Measurements from ENCODE around the gene S100A2. TPM values are rescaled to one million over a fixed set of nuclear protein-coding genes. Genes with fewer than 3 reads are reported as not detected.

Gene S100A2
- total and polyA plus RNA-seq, 4 experiments from 2014 or later: 0.87 to 1.7 (median 1.0) TPM; not detected in 1

GRCh38 chr1:153543736-153544135, 21.9 kb downstream of the S100A2 start:
- Histone ChIP-seq H3K36me3 (ENCODE audit: insufficient read depth, low read length) (peaks cover 20% of the 10 kb centered on the region), H3K9me3 (ENCODE audit: control insufficient read depth in 1 of 2, low read length in 2 of 2) (no peaks in the 10 kb centered on the region), H3K27ac (ENCODE audit: low read depth, low read length) (peak overlapping the region; percentile 74), H3K4me3 (ENCODE audit: low read length in 2 of 2) (peak overlapping the region; percentile 71 to 79), H3K4me1 (ENCODE audit: insufficient read depth, low read length) (peaks cover 80% of the 10 kb centered on the region), H3K27me3 (ENCODE audit: insufficient read depth, low read length) (no peaks in the 10 kb centered on the region)
- CTCF ChIA-PET (ENCODE audit: partially characterized antibody): interaction anchor here (2.0 to 9.6 kb wide), 6 partner anchors 10 to 91 kb away, joined by 6 to 213 read pairs (median 24); partner anchors contain the start of genes CHTOP, S100A2 and S100A6
- Mint-ChIP-seq H3K9me3 (no peaks in the 10 kb centered on the region), H3K27ac (peak overlapping the region; percentile 93 to 98 (median 97)), H3K27me3 (no peaks in the 10 kb centered on the region), H3K4me3 (peak overlapping the region; percentile 96 to 99 (median 98)), H3K4me1 (peaks cover 60 to 89% (median 78%) of the 10 kb centered on the region in 4 donors), H3K36me3 (peaks cover 26 to 38% of the 10 kb centered on the region in 2 donors)
- intact Hi-C loops (cut with micrococcal nuclease): loop anchor here (2.0 kb wide), 1 partner anchor 91 kb away; the partner anchor contains the start of gene CHTOP
- POLR2A ChIA-PET (ENCODE audit: partially characterized antibody): interaction anchor here (0.6 to 9.7 kb wide), 6 partner anchors 9 to 41 kb away, joined by 3 to 631 read pairs (median 7); partner anchors contain the start of genes S100A2 and S100A6
- DNase-seq: no peak

GRCh38 chr1:153542956-153543711, 22.5 kb downstream of the S100A2 start:
- Histone ChIP-seq H3K36me3 (ENCODE audit: insufficient read depth, low read length) (peaks cover 20% of the 10 kb centered on the region), H3K27me3 (ENCODE audit: insufficient read depth, low read length) (no peaks in the 10 kb centered on the region), H3K4me1 (ENCODE audit: insufficient read depth, low read length) (peaks cover 82% of the 10 kb centered on the region), H3K27ac (ENCODE audit: low read depth, low read length) (peak overlapping the region; percentile 74), H3K9me3 (ENCODE audit: control insufficient read depth in 1 of 2, low read length in 2 of 2) (no peaks in the 10 kb centered on the region), H3K4me3 (ENCODE audit: low read length in 2 of 2) (peak overlapping the region in 1 of 2 donors; percentile 71)
- CTCF ChIA-PET (ENCODE audit: partially characterized antibody): interaction anchor here (2.0 to 9.6 kb wide), 5 partner anchors 9 to 32 kb away, joined by 6 to 213 read pairs (median 37); partner anchors contain the start of genes S100A2 and S100A6
- Mint-ChIP-seq H3K27me3 (no peaks in the 10 kb centered on the region), H3K9me3 (no peaks in the 10 kb centered on the region), H3K36me3 (peaks cover 26 to 38% of the 10 kb centered on the region in 2 donors), H3K4me3 (peak overlapping the region; percentile 96 to 99 (median 98)), H3K27ac (peak overlapping the region; percentile 89 to 98 (median 96)), H3K4me1 (peaks cover 62 to 93% (median 76%) of the 10 kb centered on the region in 4 donors)
- POLR2A ChIA-PET (ENCODE audit: partially characterized antibody): interaction anchor here (0.6 to 9.7 kb wide), 5 partner anchors 9 to 41 kb away, joined by 3 to 631 read pairs (median 8); partner anchors contain the start of genes S100A2 and S100A6
- no peak for DNase-seq
- intact Hi-C loops (cut with micrococcal nuclease): no loop called here

GRCh38 chr1:153541641-153542590, 23.7 kb downstream of the S100A2 start:
- ChIA-PET CTCF (ENCODE audit: partially characterized antibody) (interaction anchor here (0.9 to 9.6 kb wide), 3 partner anchors 8 to 26 kb away, joined by 3 to 213 read pairs (median 5); partner anchors contain the start of gene S100A6), POLR2A (ENCODE audit: partially characterized antibody) (interaction anchor here (1.6 to 9.7 kb wide), 6 partner anchors 7 to 24 kb away, joined by 4 to 631 read pairs (median 18); partner anchors contain the start of genes S100A2 and S100A6)
- Mint-ChIP-seq H3K9me3 (no peaks in the 10 kb centered on the region), H3K36me3 (peaks cover 26 to 38% of the 10 kb centered on the region in 2 donors), H3K27ac (peak overlapping the region; percentile 89 to 98 (median 93)), H3K4me1 (peaks cover 61 to 94% (median 79%) of the 10 kb centered on the region in 4 donors), H3K4me3 (peak overlapping the region in 7 of 8 donors; percentile 73 to 98 (median 96)), H3K27me3 (no peaks in the 10 kb centered on the region)
- Histone ChIP-seq H3K27me3 (ENCODE audit: insufficient read depth, low read length) (no peaks in the 10 kb centered on the region), H3K36me3 (ENCODE audit: insufficient read depth, low read length) (peaks cover 20% of the 10 kb centered on the region), H3K9me3 (ENCODE audit: control insufficient read depth in 1 of 2, low read length in 2 of 2) (no peaks in the 10 kb centered on the region), H3K4me1 (ENCODE audit: insufficient read depth, low read length) (peaks cover 83% of the 10 kb centered on the region), H3K4me3 (ENCODE audit: low read length in 2 of 2) (peak overlapping the region; percentile 2 to 40), H3K27ac (ENCODE audit: low read depth, low read length) (peak overlapping the region; percentile 74)
- intact Hi-C loops (cut with micrococcal nuclease): no loop called here
- DNase-seq: no peak

- CTCF ChIA-PET (ENCODE audit: partially characterized antibody): interaction anchor here (0.6 to 9.6 kb wide), 7 partner anchors 7 to 916 kb away, joined by 3 to 213 read pairs (median 10); partner anchors contain the start of gene S100A6
- Mint-ChIP-seq H3K4me1 (peaks cover 62 to 94% (median 79%) of the 10 kb centered on the region in 4 donors), H3K27ac (peak within 1 kb of the TSS; percentile 86 to 97 (median 93)), H3K4me3 (peak within 1 kb of the TSS; percentile 73 to 97 (median 80)), H3K27me3 (no peaks in the 10 kb centered on the region), H3K36me3 (peaks cover 26 to 45% of the 10 kb centered on the region in 2 donors), H3K9me3 (no peaks in the 10 kb centered on the region)
- DNase-seq: peak; percentile 45 to 80 (median 62)
- POLR2A ChIA-PET (ENCODE audit: partially characterized antibody): interaction anchor here (0.5 to 9.7 kb wide), 15 partner anchors 6 to 450 kb away, joined by 3 to 631 read pairs (median 6); partner anchors contain the start of genes CHTOP, RPS27, S100A2 and S100A3
- Histone ChIP-seq H3K27me3 (ENCODE audit: insufficient read depth, low read length) (no peaks in the 10 kb centered on the region), H3K4me3 (ENCODE audit: low read length in 2 of 2) (peak within 1 kb of the TSS; percentile 12 to 40), H3K27ac (ENCODE audit: low read depth, low read length) (peak within 1 kb of the TSS; percentile 74), H3K9me3 (ENCODE audit: control insufficient read depth in 1 of 2, low read length in 2 of 2) (no peaks in the 10 kb centered on the region), H3K4me1 (ENCODE audit: insufficient read depth, low read length) (peaks cover 77% of the 10 kb centered on the region), H3K36me3 (ENCODE audit: insufficient read depth, low read length) (peaks cover 20% of the 10 kb centered on the region)
- intact Hi-C loops (cut with micrococcal nuclease): no loop called here
Measured at GRCh38 chr1:153540394-153541361, 25.0 kb downstream of the S100A2 start, which contains the start of gene S100A5. Gene S100A5, minus strand, starts transcription at chr1:153540934. Its CDS starts 743 bp downstream, at chr1:153540191.

- DNase-seq: peak in 3 of 5 donors; percentile 11 to 39 (median 16)
- Mint-ChIP-seq H3K4me1 (peaks cover 59 to 94% (median 79%) of the 10 kb centered on the region in 4 donors), H3K36me3 (peaks cover 22 to 40% of the 10 kb centered on the region in 2 donors), H3K4me3 (peak overlapping the region; percentile 68 to 97 (median 80)), H3K9me3 (no peaks in the 10 kb centered on the region), H3K27ac (peak overlapping the region; percentile 86 to 97 (median 93)), H3K27me3 (no peaks in the 10 kb centered on the region)
- Histone ChIP-seq H3K4me1 (ENCODE audit: insufficient read depth, low read length) (peaks cover 79% of the 10 kb centered on the region), H3K27me3 (ENCODE audit: insufficient read depth, low read length) (no peaks in the 10 kb centered on the region), H3K9me3 (ENCODE audit: control insufficient read depth in 1 of 2, low read length in 2 of 2) (no peaks in the 10 kb centered on the region), H3K27ac (ENCODE audit: low read depth, low read length) (peak overlapping the region; percentile 74), H3K36me3 (ENCODE audit: insufficient read depth, low read length) (peaks cover 19% of the 10 kb centered on the region), H3K4me3 (ENCODE audit: low read length in 2 of 2) (peak overlapping the region; percentile 12 to 40)
- CTCF ChIA-PET (ENCODE audit: partially characterized antibody): interaction anchor here (0.6 to 9.6 kb wide), 7 partner anchors 6 to 917 kb away, joined by 3 to 213 read pairs (median 10); partner anchors contain the start of gene S100A6
- POLR2A ChIA-PET (ENCODE audit: partially characterized antibody): interaction anchor here (0.5 to 9.7 kb wide), 12 partner anchors 5 to 451 kb away, joined by 3 to 631 read pairs (median 9); partner anchors contain the start of genes CHTOP, RPS27, S100A2 and S100A3
- intact Hi-C loops (cut with micrococcal nuclease): no loop called here
Measured at GRCh38 chr1:153539395-153540093, 26.1 kb downstream of the S100A2 start.
